Gastrocnemius medialis (tissue), 4 donors: ENCODE data around the gene GNG7. TPM values are rescaled to one million over a fixed set of nuclear protein-coding genes. Genes with fewer than 3 reads are reported as not detected.

Source experiments
- ATAC-seq, 2 donors: fragments of 150-250 bp; one replicate each; pipeline ENCODE4 v1.9.1; 2016
- DNase-seq, 2 donors: peaks; one replicate each; pipeline ENCODE4 v3.0.0-alpha.2; 2019
- H3K27ac ChIP-seq, 4 donors: fragments of 200-600 bp; sonication (generic); 1 replicate in 1 of 4; 2 replicates in 3 of 4; pipeline ENCODE4 v1.5.1; 2016 to 2018; ENCODE audit warnings: mild to moderate bottlenecking in 2 of 4, moderate library complexity in 1 of 4
- H3K27me3 ChIP-seq, 3 donors: fragments of 200-600 bp; sonication (generic) in 2 of 3; 1 replicate in 1 of 3; 2 replicates in 2 of 3; pipeline versions ENCODE4 v1.5.1 to v1.6.0; 2016 to 2019; ENCODE audit warnings: mild to moderate bottlenecking in 1 of 3, moderate library complexity in 1 of 3
- H3K36me3 ChIP-seq, 2 donors: fragments of 200-600 bp; sonication (generic) in 1 of 2; one replicate each; pipeline ENCODE4 v1.5.1; 2017 to 2018
- H3K4me1 ChIP-seq, 2 donors: fragments of 200-600 bp; sonication (generic) in 1 of 2; one replicate each; pipeline ENCODE4 v1.5.1; 2016 to 2017; ENCODE audit warnings: mild to moderate bottlenecking in 2 of 2
- H3K4me3 ChIP-seq, 4 donors: fragments of 200-600 bp; sonication (generic) in 3 of 4; 1 replicate in 1 of 4; 2 replicates in 3 of 4; pipeline ENCODE4 v1.5.1; 2016 to 2019; ENCODE audit warnings: mild to moderate bottlenecking in 2 of 4
- H3K9me3 ChIP-seq, 3 donors: fragments of 200-600 bp; sonication (generic) in 2 of 3; 1 replicate in 1 of 3; 2 replicates in 2 of 3; pipeline ENCODE4 v1.5.1; 2016 to 2019
- CTCF ChIP-seq, 5 experiments: fragments of 450-650 bp in 3 of 5; fragments of 200-600 bp in 2 of 5; sonication (generic) in 2 of 5; IDR thresholded peaks in 4 of 5; conservative IDR thresholded peaks in 1 of 5; 1 replicate in 4 of 5; 2 replicates in 1 of 5; pipeline ENCODE4 v1.5.1; 2016 to 2019; ENCODE audit warnings: antibody characterized with exemption in 5 of 5, mild to moderate bottlenecking in 3 of 5, moderate library complexity in 3 of 5
- POLR2A ChIP-seq, 2 donors: fragments of 450-650 bp; IDR thresholded peaks; one replicate each; pipeline ENCODE4 v1.6.1; 2017; ENCODE audit warnings: antibody characterized with exemption in 2 of 2, mild to moderate bottlenecking in 2 of 2, moderate library complexity in 2 of 2
- in situ Hi-C, 4 donors: fragments of 200-750 bp; cut with MboI; loops; one replicate each; pipeline versions ENCODE4 v1.15.0 to v1.8.0; 2017; ENCODE audit warnings: low sequenced_read_pairs in 4 of 4
- intact Hi-C: fragments of 100-400 bp; cut with DNase I; formaldehyde crosslinking; loops from one replicate; pipeline ENCODE4 v1.15.1; 2023; ENCODE audit warnings: low total_unique reads
- total RNA-seq, 4 donors: library from RNA; depleted of rRNA; stranded (reverse); fragments of >200 nt; gene quantifications; one replicate each; pipeline versions ENCODE4 v1.1.0 to v1.2.3, GENCODE V29; 2016

GNG7 gene
- total RNA-seq, 4 donors from 2014 or later = 0.46 to 1.1 (median 0.62) TPM

DNA sequence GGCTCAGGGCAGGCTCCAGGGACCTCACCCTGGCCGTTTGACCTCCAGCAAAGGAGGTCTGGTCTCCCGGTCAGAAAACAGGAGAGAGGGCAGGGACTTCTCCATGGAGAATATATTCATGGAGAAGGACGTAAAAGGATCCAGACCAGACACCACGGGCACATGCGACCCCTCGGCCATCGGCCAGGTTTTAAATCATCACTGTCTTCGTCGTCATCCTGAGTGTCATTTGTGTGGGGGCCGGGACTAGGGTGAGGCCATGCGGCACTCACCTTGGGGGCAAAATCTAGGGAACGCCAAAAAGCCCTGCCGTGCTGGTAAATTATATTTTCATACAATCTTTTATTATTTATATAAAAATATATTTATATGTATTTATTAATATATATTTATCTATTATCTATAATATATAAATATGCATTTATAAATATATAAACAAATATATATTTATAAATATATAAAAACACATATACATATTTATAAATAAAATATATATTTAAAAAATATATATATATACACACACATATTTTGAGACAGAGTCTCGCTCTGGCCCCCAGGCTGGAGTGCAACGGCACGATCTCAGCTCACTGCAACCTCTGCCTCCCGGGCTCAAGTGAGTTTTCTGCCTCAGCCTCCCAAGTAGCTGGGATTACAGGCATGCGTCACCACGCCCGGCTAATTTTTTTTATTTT, 151.2 kb downstream of the GNG7 start:
- peaks cover 11 to 20% of the 10 kb centered on the region in 2 donors for H3K4me1 ChIP-seq
- ATAC-seq (no peak), DNase-seq (no peak)
- no peaks in the 10 kb centered on the region for H3K27me3 ChIP-seq
- intact Hi-C loops (no loop called here), in situ Hi-C loops (no loop called here)
- H3K4me3 ChIP-seq = no peak overlapping the region
- peak overlapping the region; percentile 3 to 70 (median 24) for H3K27ac ChIP-seq
- H3K36me3 ChIP-seq = no peaks in the 10 kb centered on the region
- H3K9me3 ChIP-seq = no peaks in the 10 kb centered on the region
- TF ChIP-seq CTCF (IDR thresholded peaks at IDR 0.05 in 4 of 5, conservative IDR thresholded peaks at IDR 0.05 in 1 of 5) (peak in 1 of 5 experiments; percentile 1), POLR2A (IDR thresholded peaks at IDR 0.05) (no peak)

DNA sequence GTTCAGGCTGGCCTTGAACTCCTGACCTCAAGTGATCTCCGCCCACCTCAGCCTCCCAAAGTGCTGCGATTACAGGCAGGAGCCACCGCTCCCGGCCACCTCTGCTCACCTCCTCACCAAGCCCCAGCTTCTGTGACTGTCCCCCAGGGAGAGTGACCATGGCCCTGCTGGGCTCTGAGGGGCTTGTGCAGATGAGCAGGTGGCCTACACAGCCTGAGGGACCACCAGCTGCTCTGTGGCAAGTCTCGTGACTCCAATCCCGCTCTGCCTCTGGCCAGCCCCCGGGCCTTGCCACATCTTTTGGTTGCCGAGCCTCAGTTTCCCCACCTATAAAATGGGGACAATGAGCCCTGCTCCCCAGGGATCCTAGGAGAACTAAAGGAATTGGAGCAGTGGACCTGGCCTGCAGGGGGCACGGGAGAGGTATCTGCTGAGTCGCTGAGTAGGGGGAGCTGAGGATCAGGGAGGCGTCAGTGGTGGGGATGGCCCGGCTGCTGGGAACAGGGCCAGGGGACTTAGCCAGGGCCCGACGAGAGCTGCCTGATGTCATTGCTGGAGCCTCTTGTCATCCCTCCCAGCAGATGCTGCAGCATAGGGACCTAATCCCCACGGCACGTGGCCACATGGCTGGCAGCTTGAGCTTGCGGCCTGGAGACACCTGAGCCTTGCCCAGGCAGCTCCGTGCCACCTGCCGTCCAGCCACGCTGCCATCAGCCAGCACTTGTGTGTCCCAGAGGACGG, 151.9 kb downstream of the GNG7 start:
- no peak for TF ChIP-seq POLR2A (IDR thresholded peaks at IDR 0.05)
- peak in 4 of 5 experiments; percentile 7 to 14 (median 14) for TF ChIP-seq CTCF (IDR thresholded peaks at IDR 0.05 in 4 of 5, conservative IDR thresholded peaks at IDR 0.05 in 1 of 5)
- Histone ChIP-seq H3K27me3 (no peaks in the 10 kb centered on the region), H3K36me3 (no peaks in the 10 kb centered on the region), H3K9me3 (no peaks in the 10 kb centered on the region), H3K4me1 (peaks cover 18 to 27% of the 10 kb centered on the region in 2 donors), H3K4me3 (no peak overlapping the region), H3K27ac (peak overlapping the region; percentile 41 to 76 (median 69))
- in situ Hi-C loops (no loop called here), intact Hi-C loops (no loop called here)
- ATAC-seq (peak; percentile 35 to 49), DNase-seq (peak; percentile 72 to 83)

- Histone ChIP-seq H3K4me1 (peaks cover 25 to 36% of the 10 kb centered on the region in 2 donors), H3K27me3 (no peaks in the 10 kb centered on the region), H3K4me3 (no peak overlapping the region), H3K27ac (peak overlapping the region; percentile 41 to 76 (median 69)), H3K36me3 (no peaks in the 10 kb centered on the region), H3K9me3 (no peaks in the 10 kb centered on the region)
- DNase-seq (peak; percentile 76 to 81), ATAC-seq (peak; percentile 16 to 34)
- intact Hi-C loops (no loop called here), in situ Hi-C loops (loop anchor here in 1 of 4 donors (10.0 kb wide), 1 partner anchor 75 kb away; the partner anchor contains the start of gene GADD45B)
- TF ChIP-seq POLR2A (IDR thresholded peaks at IDR 0.05) (no peak), CTCF (IDR thresholded peaks at IDR 0.05 in 4 of 5, conservative IDR thresholded peaks at IDR 0.05 in 1 of 5) (no peak)
Measured at GRCh38 chr19:2549701-2550191, 152.7 kb downstream of the GNG7 start.

- TF ChIP-seq POLR2A (IDR thresholded peaks at IDR 0.05) (no peak), CTCF (IDR thresholded peaks at IDR 0.05 in 4 of 5, conservative IDR thresholded peaks at IDR 0.05 in 1 of 5) (no peak)
- Histone ChIP-seq H3K9me3 (no peaks in the 10 kb centered on the region), H3K36me3 (no peaks in the 10 kb centered on the region), H3K27me3 (no peaks in the 10 kb centered on the region), H3K4me1 (peaks cover 33 to 44% of the 10 kb centered on the region in 2 donors), H3K27ac (peak overlapping the region in 3 of 4 donors; percentile 68 to 76 (median 70)), H3K4me3 (no peak overlapping the region)
- intact Hi-C loops = no loop called here
- DNase-seq (no peak), ATAC-seq (no peak)
- in situ Hi-C loops = loop anchor here in 1 of 4 donors (10.0 kb wide), 1 partner anchor 74 kb away; the partner anchor contains the start of gene GADD45B
Measured at GRCh38 chr19:2548966-2549365, 153.5 kb downstream of the GNG7 start.
